IMR-90 (cell line): ENCODE measurements around the gene LCAT. TPM values are rescaled to one million over a fixed set of nuclear protein-coding genes. Genes with fewer than 3 reads are reported as not detected.
"Not testable (repeated sequence)": the region's sequence is repeated elsewhere in the genome, so short reads cannot be mapped to it uniquely, and the experiment has no call there.

Source experiments
- ATAC-seq: fragments of 200-7000 bp; cut with Tn5 transposase; 2 replicates; pipeline ENCODE4 v1.9.1; 2020; ENCODE audit warnings: low read depth, mild to moderate bottlenecking, moderate library complexity
- BruUV-seq: library from RNA; stranded (reverse); fragments of 400-500 nt; replicated peaks from 2 replicates; lab custom pipeline; 2021; lab: Mats Ljungman, UMichigan
- CTCF ChIA-PET: fragments of 300-600 bp; formaldehyde crosslinking; extraction: SDS; loops from one replicate; lab custom pipeline; 2021; ENCODE audit warnings: antibody characterized with exemption; lab: Yijun Ruan, JAX
- POLR2A ChIA-PET: fragments of 300-600 bp; sonication (Branson Sonifier 250); formaldehyde crosslinking; loops from one replicate; lab custom pipeline; 2022; ENCODE audit warnings: antibody characterized with exemption; ENCODE audit not compliant: unreplicated experiment; lab: Charles Lee
- DNase-seq: peaks from one replicate; pipeline ENCODE4 v3.0.0; 2013
- H2AFZ ChIP-seq: replicated peaks from 2 replicates; pipeline ENCODE3; 2013; ENCODE audit warnings: low read length, mild to moderate bottlenecking; ENCODE audit not compliant: poor library complexity
- H2AK5ac ChIP-seq: 2 replicates; pipeline ENCODE4 v1.6.1; 2013; ENCODE audit warnings: low read depth, low read length, inconsistent platforms
- H2AK9ac ChIP-seq: replicated peaks from 2 replicates; pipeline ENCODE3; 2013; ENCODE audit warnings: mild to moderate bottlenecking, low read depth, low read length, moderate library complexity; ENCODE audit not compliant: poor library complexity
- H2BK120ac ChIP-seq: 2 replicates; pipeline ENCODE4 v1.6.1; 2013; ENCODE audit warnings: low read depth, low read length, inconsistent platforms
- H2BK15ac ChIP-seq: 3 replicates; pipeline ENCODE4 v1.6.1; 2013; ENCODE audit warnings: low read depth, low read length, inconsistent platforms
- H2BK20ac ChIP-seq: 2 replicates; pipeline ENCODE4 v1.6.1; 2013; ENCODE audit warnings: low read depth, mild to moderate bottlenecking, inconsistent platforms, low read length, moderate library complexity
- H2BK5ac ChIP-seq: 2 replicates; pipeline ENCODE4 v1.6.1; 2013; ENCODE audit warnings: mild to moderate bottlenecking, low read depth, low read length, inconsistent platforms; ENCODE audit not compliant: poor library complexity, severe bottlenecking
- H3K14ac ChIP-seq: replicated peaks from 2 replicates; pipeline ENCODE4 v1.6.1; 2013; ENCODE audit warnings: low read depth, low read length, inconsistent platforms
- H3K18ac ChIP-seq: 2 replicates; pipeline ENCODE4 v1.6.1; 2013; ENCODE audit warnings: low read depth, low read length, control low read depth
- H3K23ac ChIP-seq: 2 replicates; pipeline ENCODE4 v1.6.1; 2013; ENCODE audit warnings: low read depth, low read length, inconsistent platforms
- H3K27ac ChIP-seq: 2 replicates; pipeline ENCODE4 v1.5.1; 2013; ENCODE audit warnings: mild to moderate bottlenecking, control low read depth, low read length; ENCODE audit not compliant: insufficient read depth
- H3K27me3 ChIP-seq: 2 replicates; pipeline ENCODE4 v1.6.1; 2013; ENCODE audit warnings: low read length; ENCODE audit not compliant: control insufficient read depth, insufficient read depth
- H3K36me3 ChIP-seq: 2 replicates; pipeline ENCODE4 v1.6.1; 2013; ENCODE audit warnings: low read length, mixed read lengths; ENCODE audit not compliant: control insufficient read depth, insufficient read depth
- H3K4ac ChIP-seq: 2 replicates; pipeline ENCODE4 v1.6.1; 2013; ENCODE audit warnings: low read depth, low read length, inconsistent platforms
- H3K4me1 ChIP-seq: 2 replicates; pipeline ENCODE4 v1.6.1; 2013; ENCODE audit warnings: low read length, mixed read lengths; ENCODE audit not compliant: control insufficient read depth, insufficient read depth
- H3K4me2 ChIP-seq: 2 replicates; pipeline ENCODE4 v1.6.1; 2013; ENCODE audit warnings: low read depth, mild to moderate bottlenecking, control low read depth, low read length, moderate library complexity
- H3K4me3 ChIP-seq: 2 replicates; pipeline ENCODE4 v1.5.1; 2013; ENCODE audit warnings: low read depth, mild to moderate bottlenecking, control low read depth, low read length, moderate library complexity; ENCODE audit not compliant: insufficient read depth
- H3K56ac ChIP-seq: 2 replicates; pipeline ENCODE4 v1.6.1; 2013; ENCODE audit warnings: low read length, inconsistent platforms; ENCODE audit not compliant: insufficient read depth; ENCODE audit errors: extremely low read depth
- H3K79me1 ChIP-seq, 2 experiments: 2 replicates each; pipeline ENCODE4 v1.6.1; 2013; ENCODE audit warnings: low read length in 2 of 2, inconsistent platforms in 1 of 2, low read depth in 1 of 2
- H3K9ac ChIP-seq: 2 replicates; pipeline ENCODE4 v1.6.1; 2013; ENCODE audit warnings: low read depth, low read length, control low read depth
- H3K9me1 ChIP-seq: 2 replicates; pipeline ENCODE4 v1.6.1; 2013; ENCODE audit warnings: low read length, inconsistent platforms; ENCODE audit not compliant: insufficient read depth
- H3K9me3 ChIP-seq: 2 replicates; pipeline ENCODE4 v1.6.1; 2013; ENCODE audit warnings: low read length; ENCODE audit not compliant: control insufficient read depth, insufficient read depth
- H4K20me1 ChIP-seq: 2 replicates; pipeline ENCODE4 v1.6.1; 2013; ENCODE audit warnings: low read length, inconsistent platforms; ENCODE audit not compliant: insufficient read depth
- H4K5ac ChIP-seq: 2 replicates; pipeline ENCODE4 v1.6.1; 2013; ENCODE audit warnings: mild to moderate bottlenecking, low read depth, low read length, control low read depth
- H4K8ac ChIP-seq, 2 experiments: 2 replicates each; pipeline ENCODE4 v1.6.1; 2013; ENCODE audit warnings: low read depth in 2 of 2, low read length in 2 of 2, control low read depth in 1 of 2, inconsistent platforms in 1 of 2
- H4K91ac ChIP-seq: 2 replicates; pipeline ENCODE4 v1.6.1; 2013; ENCODE audit warnings: low read depth, low read length, inconsistent platforms; ENCODE audit not compliant: insufficient read depth
- WGBS, 2 experiments: methylation state at CpG; one replicate each; pipeline versions ENCODE4 v1.1.5 to v1.1.7; 2013; ENCODE audit warnings: missing lambda C conversion rate in 2 of 2; ENCODE audit not compliant: insufficient read length in 1 of 2; ENCODE audit errors: extremely low coverage in 2 of 2; 5-methylcytosine and 5-hydroxymethylcytosine counted together
- dilution Hi-C: fragments of 300-500 bp; cut with HindIII; formaldehyde crosslinking; loops from one replicate; pipeline ENCODE4 v1.14.3; 2018; ENCODE audit warnings: low sequenced_read_pairs; ENCODE audit not compliant: unreplicated experiment
- in situ Hi-C: fragments of 300-500 bp; cut with MboI; formaldehyde crosslinking; loops from 3 replicates; pipeline ENCODE4 v1.14.3; 2019; ENCODE audit warnings: low sequenced_read_pairs, inconsistent platforms, mixed read lengths
- intact Hi-C: fragments of 100-400 bp; cut with micrococcal nuclease; formaldehyde crosslinking; loops from 2 replicates; pipeline ENCODE4 v1.10.0; 2022
- polyA plus RNA-seq, 3 experiments: library from polyadenylated mRNA; depleted of rRNA; stranded (reverse); fragments of >200 nt; gene quantifications; 2 replicates each; pipeline ENCODE4 v1.2.3, GENCODE V29; 2012; ENCODE audit warnings: low replicate concordance in 1 of 3
- total RNA-seq: library from RNA; depleted of rRNA; stranded (reverse); fragments of >200 nt; gene quantifications from 2 replicates; pipeline ENCODE4 v1.2.3, GENCODE V29; 2012

LCAT gene
- total and polyA plus RNA-seq, 2 of the 4 experiments (the other 2 are of a cell fraction) = 1.4 to 18.8 TPM

DNA sequence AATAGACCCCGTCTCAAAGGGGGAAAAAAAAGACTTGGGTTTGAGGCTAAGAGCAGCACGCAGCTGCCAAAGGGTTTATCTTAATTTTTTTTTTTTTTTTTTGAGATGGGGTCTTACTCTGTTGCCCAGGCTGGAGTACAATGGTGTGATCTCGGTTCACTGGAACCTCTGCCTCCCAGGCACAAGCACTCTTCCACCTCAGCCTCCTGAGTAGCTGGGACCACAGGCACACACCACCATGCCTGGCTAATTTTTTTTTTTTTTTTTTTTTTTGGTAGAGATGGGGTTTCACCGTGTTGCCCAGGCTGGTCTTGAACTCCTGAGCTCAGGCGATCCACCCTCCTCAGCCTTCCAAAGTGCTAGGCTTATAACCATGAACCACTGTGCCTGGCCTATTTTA lies 6.2 kb downstream of the LCAT start:
- dilution Hi-C loops, H4K5ac ChIP-seq, H3K27ac ChIP-seq, ATAC-seq, H3K4ac ChIP-seq, H3K18ac ChIP-seq, H3K9me3 ChIP-seq, H3K56ac ChIP-seq, BruUV-seq, H2AK5ac ChIP-seq, POLR2A ChIA-PET, H3K27me3 ChIP-seq, H3K4me2 ChIP-seq, H2BK120ac ChIP-seq, H2AK9ac ChIP-seq, DNase-seq, H2AFZ ChIP-seq, CTCF ChIA-PET, H3K4me3 ChIP-seq, H2BK15ac ChIP-seq, H4K91ac ChIP-seq, H2BK20ac ChIP-seq, H4K8ac ChIP-seq, H3K23ac ChIP-seq, H3K9ac ChIP-seq, H2BK5ac ChIP-seq, H3K14ac ChIP-seq: not testable (repeated sequence)
- H4K20me1 ChIP-seq = peaks cover 31% of the 10 kb centered on the region
- H3K4me1 ChIP-seq = peaks cover 11% of the 10 kb centered on the region
- WGBS, 2 experiments = 100% methylated on average over 1 of the region's 5 CpGs; no CpG with 5 or more reads in 1 of the 2 experiments
- peaks cover 14 to 65% of the 10 kb centered on the region in 2 experiments; a peak in 3 of 4 replicates for H3K79me1 ChIP-seq
- intact Hi-C loops = loop anchor here (5.0 kb wide), 1 partner anchor 375 kb away; the partner anchor contains the start of gene CTCF
- peaks cover 35% of the 10 kb centered on the region for H3K36me3 ChIP-seq
- H3K9me1 ChIP-seq = peaks cover 12% of the 10 kb centered on the region
- in situ Hi-C loops = loop anchor here (25.0 kb wide), 1 partner anchor 400 kb away; the partner anchor contains the start of gene RIPOR1
